K562 (cell line): ENCODE results near the gene RNPEP. TPM values are rescaled to one million over a fixed set of nuclear protein-coding genes. Genes with fewer than 3 reads are reported as not detected.

Experiments used
- ARNT ChIP-seq, 2 experiments: fragments of 450-650 bp; IDR thresholded peaks; 2 replicates each; pipeline ENCODE4 v1.6.1; 2016; ENCODE audit warnings: mild to moderate bottlenecking in 1 of 2
- BCL6 ChIP-seq: fragments of 250-450 bp; sonication (Bioruptor Pico); IDR thresholded peaks from 2 replicates; pipeline ENCODE4 v1.4.0; 2020
- BCOR ChIP-seq: fragments of 450-650 bp; IDR thresholded peaks from 2 replicates; pipeline ENCODE4 v1.6.1; 2016
- CBX3 ChIP-seq, 2 experiments: IDR thresholded peaks; 1 replicate in 1 of 2; 2 replicates in 1 of 2; pipeline ENCODE4 v1.6.1; 2012; ENCODE audit warnings: inconsistent platforms in 2 of 2, low read length in 2 of 2, borderline replicate concordance in 1 of 2, control low read depth in 1 of 2
- CSDE1 ChIP-seq, 2 experiments: fragments of 450-650 bp; IDR thresholded peaks; 2 replicates each; pipeline ENCODE4 v1.6.1; 2016; ENCODE audit warnings: mild to moderate bottlenecking in 1 of 2
- HES1 ChIP-seq: fragments of 450-650 bp; IDR thresholded peaks from 2 replicates; pipeline ENCODE4 v1.6.1; 2016; ENCODE audit warnings: low read depth, mild to moderate bottlenecking, moderate library complexity
- KLF16 ChIP-seq: IDR thresholded peaks from 2 replicates; pipeline ENCODE4 v1.6.1; 2016; ENCODE audit warnings: antibody characterized with exemption
- NONO ChIP-seq, 2 experiments: fragments of 200-400 bp in 1 of 2; fragments of 450-650 bp in 1 of 2; formaldehyde crosslinking in 1 of 2; IDR thresholded peaks; 2 replicates each; pipeline ENCODE4 v1.6.1; 2017; ENCODE audit warnings: low read depth in 2 of 2, mild to moderate bottlenecking in 2 of 2, moderate library complexity in 2 of 2, low read length in 1 of 2
- RBFOX2 ChIP-seq: fragments of 200-400 bp; formaldehyde crosslinking; IDR thresholded peaks from 2 replicates; pipeline ENCODE4 v1.6.1; 2017; ENCODE audit warnings: low read depth, mild to moderate bottlenecking, low read length, moderate library complexity
- RBM17 ChIP-seq: fragments of 200-400 bp; formaldehyde crosslinking; IDR thresholded peaks from 2 replicates; pipeline ENCODE4 v1.6.1; 2017; ENCODE audit warnings: low read depth, mild to moderate bottlenecking, low read length, borderline replicate concordance
- SP1 ChIP-seq: sonication (generic); formaldehyde crosslinking; IDR thresholded peaks from 2 replicates; pipeline ENCODE4 v1.8.1; 2022; ENCODE audit warnings: mild to moderate bottlenecking, missing genetic modification reagents
- TOE1 ChIP-seq, 2 experiments: fragments of 450-650 bp in 1 of 2; sonication (generic) in 1 of 2; formaldehyde crosslinking in 1 of 2; IDR thresholded peaks; 2 replicates each; pipeline versions ENCODE4 v1.7.1 to v1.8.0; 2016 to 2022; ENCODE audit warnings: borderline replicate concordance in 2 of 2, mild to moderate bottlenecking in 2 of 2, antibody characterized with exemption in 1 of 2, inconsistent platforms in 1 of 2, low read depth in 1 of 2, missing genetic modification reagents in 1 of 2, moderate library complexity in 1 of 2
- U2AF1 ChIP-seq: fragments of 200-400 bp; formaldehyde crosslinking; optimal IDR thresholded peaks from 2 replicates; pipeline ENCODE3; 2017; ENCODE audit warnings: mild to moderate bottlenecking, low read depth, low read length, moderate library complexity
- ZBTB5 ChIP-seq: fragments of 450-650 bp; IDR thresholded peaks from 2 replicates; pipeline ENCODE4 v1.6.1; 2017; ENCODE audit warnings: antibody characterized with exemption
- ZFP36 ChIP-seq: fragments of 150-350 bp; IDR thresholded peaks from 2 replicates; pipeline ENCODE4 v1.6.1; 2018; ENCODE audit warnings: low read length, low read depth; ENCODE audit not compliant: partially characterized antibody
- ZNF398 ChIP-seq: fragments of 250-450 bp; sonication (Bioruptor Pico); IDR thresholded peaks from 2 replicates; pipeline ENCODE4 v1.8.0; 2021; ENCODE audit warnings: moderate library complexity, mild to moderate bottlenecking, inconsistent platforms
- ZNF609 ChIP-seq: sonication (generic); formaldehyde crosslinking; IDR thresholded peaks from 2 replicates; pipeline ENCODE4 v1.8.1; 2023; ENCODE audit warnings: missing genetic modification reagents, mild to moderate bottlenecking, borderline replicate concordance
- ZNF696 ChIP-seq: fragments of 250-450 bp; sonication (Bioruptor Pico); conservative IDR thresholded peaks from 2 replicates; pipeline ENCODE4 v1.4.0; 2020; ENCODE audit warnings: mild to moderate bottlenecking, moderate library complexity
- polyA plus RNA-seq, 8 experiments: library from polyadenylated mRNA; depleted of rRNA in 4 of 8; stranded (reverse) in 5 of 8; unstranded in 3 of 8; fragments of >200 nt; fragmentation: Nextera tagmentation in 2 of 8; fragmentation: Illumina TruSeq in 1 of 8; extraction: Ambion mirVana in 2 of 8; extraction: Trizol in 1 of 8; gene quantifications; 2 replicates each; pipeline versions ENCODE4 v1.2.1 to v1.2.3, GENCODE V29; 2011 to 2014; ENCODE audit warnings: inconsistent platforms in 1 of 8, missing spikeins in 1 of 8
- total RNA-seq, 7 experiments: library from RNA; depleted of rRNA in 6 of 7; stranded (reverse); fragments of >200 nt in 6 of 7; fragmentation: Illumina TruSeq in 2 of 7; extraction: Trizol in 2 of 7; gene quantifications; 2 replicates each; pipeline versions ENCODE4 v1.2.1 to v1.2.3, GENCODE V29; 2011 to 2021; ENCODE audit warnings: low replicate concordance in 1 of 7

The RNPEP gene
- total and polyA plus RNA-seq, 9 of the 15 experiments (the other 6 are each of a cell fraction or from before 2014, with no cell fraction given) = 27.5 to 131 (median 63.4) TPM

- TF ChIP-seq ZNF609 (CRISPR knock-in tag) (no peak; the same call in 1 of the 2 replicates), BCOR (peak; percentile 26; the same call in 1 of the 2 replicates), ZFP36 (no peak), NONO (IDR thresholded peaks at IDR 0.05; ENCODE audit: low read depth in 2 of 2, low read length in 1 of 2) (no peak), ZBTB5 (no peak), BCL6 (CRISPR knock-in tag) (no peak), HES1 (no peak), CBX3 (IDR thresholded peaks at IDR 0.05; ENCODE audit: borderline replicate concordance in 1 of 2, low read length in 2 of 2) (no peak), RBM17 (no peak), ARNT (IDR thresholded peaks at IDR 0.05) (0 out of 4 replicates have a peak, but pooled peaks of 1 of the 2 experiments have one; percentile 35), TOE1 (IDR thresholded peaks at IDR 0.05; ENCODE audit: borderline replicate concordance) (peak; percentile 10; the same call in 1 of the 2 replicates), TOE1 (CRISPR knock-in tag; IDR thresholded peaks at IDR 0.05; ENCODE audit: borderline replicate concordance, low read depth) (no peak), U2AF1 (no peak), KLF16 (no peak), ZNF398 (CRISPR knock-in tag) (no peak), ZNF696 (no peak), RBFOX2 (peak; percentile 90), CSDE1 (IDR thresholded peaks at IDR 0.05) (no peak), SP1 (no peak)
Measured at GRCh38 chr1:201955729-201956143, 26.7 kb upstream of the RNPEP start (continued).
